Stimulated activated CD4-positive, alpha-beta T cell treated with anti-CD3 and anti-CD28 coated beads, Interleukin-2, amount 100 ng/mL, for 24 hours (primary cell): ENCODE data around the gene NFAT5.
"Not testable (repeated sequence)": the region's sequence is repeated elsewhere in the genome, so short reads cannot be mapped to it uniquely, and the experiment has no call there.

ENCODE experiments used
- DNase-seq, 2 donors: peaks; one replicate each; pipeline ENCODE4 v3.0.0-alpha.2; 2020

Gene NFAT5

DNA sequence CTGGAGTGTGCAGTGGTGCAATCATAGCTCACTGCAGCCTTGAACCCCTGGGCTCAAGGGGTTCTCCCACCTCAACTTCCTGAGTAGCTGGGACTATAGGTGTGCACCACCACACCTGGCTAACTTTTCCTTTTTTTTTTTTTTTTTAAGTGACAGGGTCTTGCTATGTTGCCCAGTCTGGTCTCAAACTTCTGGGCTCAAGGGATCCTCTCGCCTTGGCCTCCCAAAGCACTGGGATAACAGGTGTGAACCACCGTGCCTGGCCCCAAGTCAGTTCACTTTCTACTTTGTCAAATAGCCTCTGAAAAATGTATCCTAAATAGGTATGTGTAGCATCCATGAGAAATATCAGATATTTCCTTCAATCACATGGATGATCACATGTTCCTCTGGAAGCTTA is 9.9 kb upstream of the NFAT5 start:
- DNase-seq: no peak

GRCh38 chr16:69559164-69559563 is 6.6 kb upstream of the NFAT5 start:
- DNase-seq: no peak

DNA sequence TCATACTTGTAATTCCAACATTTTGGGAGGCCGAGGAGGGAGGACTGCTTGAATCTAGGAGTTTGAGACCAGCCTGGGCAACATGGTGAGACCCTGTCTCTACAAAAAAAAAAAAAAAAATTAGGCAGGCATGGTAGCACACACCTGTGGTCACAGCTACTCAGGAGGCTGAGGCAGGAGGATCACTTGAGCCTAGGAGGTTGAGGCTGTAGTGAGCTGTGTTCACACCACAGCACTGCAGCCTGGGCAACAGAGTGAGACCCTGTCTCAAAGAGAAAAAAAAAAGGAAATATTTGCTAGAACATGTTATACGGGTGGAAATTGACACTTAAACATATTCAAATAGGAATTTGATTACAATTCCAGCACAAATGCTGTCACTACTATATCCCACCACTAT is 4.4 kb upstream of the NFAT5 start:
- not testable (repeated sequence) for DNase-seq

DNA sequence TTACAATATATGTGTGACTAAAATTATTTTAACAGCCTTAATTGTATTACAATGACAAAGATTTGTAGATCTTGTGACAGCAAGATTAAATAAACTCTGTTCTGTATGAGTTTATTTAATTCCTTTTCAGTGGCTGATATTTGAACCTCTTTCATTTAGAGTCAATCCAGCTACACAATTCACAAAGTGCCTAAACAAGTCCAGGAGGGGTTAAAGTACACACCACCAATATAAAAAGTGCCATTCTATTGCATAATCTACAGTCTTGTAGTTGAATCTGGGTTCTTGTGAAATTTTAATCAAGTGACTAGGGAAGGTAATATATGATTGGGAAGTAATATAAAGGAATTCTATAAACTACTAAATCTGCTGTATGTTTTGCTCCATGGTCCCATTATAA is 3.9 kb upstream of the NFAT5 start:
- no peak for DNase-seq

- no peak for DNase-seq
Measured at GRCh38 chr16:69562813-69563212, 3.0 kb upstream of the NFAT5 start.

- peak; percentile 52 to 73 for DNase-seq
Measured at GRCh38 chr16:69563605-69564580, 1.9 kb upstream of the NFAT5 start.

- no peak for DNase-seq
Measured at GRCh38 chr16:69564845-69565670, 708 bp upstream of the NFAT5 start.

- DNase-seq: peak; percentile 36 to 44
Measured at GRCh38 chr16:69566240-69566980, 644 bp downstream of the NFAT5 start.

GRCh38 chr16:69566981-69567680 is 1.4 kb downstream of the NFAT5 start:
- DNase-seq: peak in 1 of 2 donors; percentile 34

DNA sequence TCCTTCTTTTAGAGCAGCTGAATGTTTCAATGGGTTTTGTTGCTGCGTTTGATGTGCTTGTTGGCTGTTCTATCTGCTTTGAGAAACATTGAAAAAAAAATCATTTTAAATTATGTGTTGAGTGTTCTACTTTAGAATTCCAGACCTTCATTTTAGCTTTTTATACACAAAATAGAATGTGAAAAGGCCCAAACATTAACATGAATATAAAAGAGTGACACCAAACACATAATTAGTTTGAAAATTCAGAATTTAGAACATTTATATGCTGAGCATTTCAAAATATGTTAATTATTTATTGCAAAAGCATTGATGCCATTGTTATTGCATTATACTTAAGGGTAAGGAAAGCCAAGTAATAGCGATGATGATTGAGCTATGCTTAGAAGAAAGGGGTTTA is 2.9 kb downstream of the NFAT5 start:
- DNase-seq: no peak

- not testable (repeated sequence) for DNase-seq
Measured at GRCh38 chr16:69578771-69579170, 13.0 kb downstream of the NFAT5 start.

DNA sequence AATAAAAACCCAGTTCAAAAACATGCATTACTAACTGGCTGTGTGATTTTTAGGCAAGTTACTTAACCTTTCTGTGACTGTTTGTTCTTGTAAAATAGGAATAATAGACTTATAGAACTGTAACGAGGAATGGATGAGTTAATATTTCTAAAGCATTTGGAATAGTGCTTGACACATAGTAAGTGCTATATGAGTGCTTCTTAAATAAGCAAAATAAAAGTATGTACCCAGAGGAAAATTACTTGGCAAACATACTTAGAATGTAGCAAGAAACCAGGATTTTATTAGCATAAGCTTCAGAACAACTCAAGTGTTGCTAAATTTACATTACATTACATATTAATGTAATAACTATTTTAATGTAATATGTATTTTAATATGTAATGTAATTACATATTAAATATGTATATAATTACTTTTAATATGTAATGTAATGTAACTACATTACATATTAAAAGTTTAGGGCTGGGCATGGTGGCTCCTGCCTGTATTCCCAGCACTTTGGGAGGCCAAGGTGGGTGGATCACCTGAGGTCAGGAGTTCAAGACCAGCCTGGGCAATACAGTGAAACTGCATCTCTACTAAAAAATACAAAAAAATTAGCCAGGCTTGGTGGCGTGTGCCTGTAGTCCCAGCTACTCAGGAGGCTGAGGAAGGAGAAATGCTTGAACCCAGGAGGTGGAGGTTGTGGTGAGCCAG is 14.2 kb downstream of the NFAT5 start:
- DNase-seq: no peak

GRCh38 chr16:69581297-69581696 is 15.5 kb downstream of the NFAT5 start:
- no peak for DNase-seq

DNA sequence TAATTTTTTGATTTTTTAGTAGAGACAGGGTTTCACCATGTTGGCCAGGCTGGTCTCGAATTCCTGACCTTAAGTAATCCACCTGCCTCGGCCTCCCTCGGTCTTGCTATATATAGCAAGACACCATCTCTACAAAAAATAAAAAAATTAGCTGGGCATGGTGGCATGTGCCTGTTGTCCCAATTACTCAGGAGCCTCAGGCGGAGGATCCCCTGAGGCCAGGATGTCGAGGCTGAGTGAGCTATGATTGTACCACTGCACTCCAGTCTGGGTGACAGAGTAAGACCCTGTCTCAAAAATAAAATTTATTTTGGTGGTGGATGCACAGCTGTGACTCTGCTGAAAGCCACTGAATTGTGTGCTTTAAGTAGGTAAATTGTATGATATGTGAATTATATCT is 18.7 kb downstream of the NFAT5 start:
- DNase-seq: not testable (repeated sequence)

DNA sequence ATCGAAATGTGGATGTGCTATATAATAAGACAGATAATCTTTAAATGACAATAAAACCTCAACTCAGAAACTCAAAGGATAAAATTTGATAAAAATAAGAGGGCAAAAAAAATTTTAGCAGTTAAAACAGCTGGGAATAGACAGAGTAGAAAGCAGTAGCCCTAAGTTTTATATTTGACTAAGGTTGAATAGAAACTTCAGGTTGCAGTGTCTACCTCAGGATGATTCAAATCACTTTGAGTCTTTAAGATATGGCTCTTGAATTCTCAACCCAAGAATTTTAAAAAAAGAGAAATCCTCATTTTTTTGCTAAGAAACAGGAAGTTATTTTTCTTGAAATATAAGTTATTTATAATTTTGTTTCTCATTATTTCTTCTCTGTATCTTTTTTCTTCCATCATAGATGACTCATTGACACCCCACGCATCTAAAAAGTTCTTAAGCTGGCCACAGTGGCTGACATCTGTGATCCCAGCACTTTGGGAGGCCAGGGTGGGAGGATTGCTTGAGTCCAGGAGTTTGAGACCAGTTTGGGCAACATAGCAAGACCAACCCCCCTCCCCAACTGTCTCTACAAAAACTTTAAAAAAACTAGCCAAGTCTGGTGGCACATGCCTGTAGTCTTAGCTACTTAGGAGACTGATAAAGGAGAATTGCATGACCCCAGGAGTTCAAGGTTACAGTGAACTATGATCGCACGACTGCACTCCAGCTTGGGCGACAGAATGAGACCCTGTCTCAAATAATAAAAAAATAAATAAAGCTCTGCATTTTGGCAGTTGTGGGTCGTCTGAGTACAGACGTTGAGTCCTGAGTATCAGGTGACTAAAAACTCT is 23.9 kb downstream of the NFAT5 start:
- no peak for DNase-seq

DNA sequence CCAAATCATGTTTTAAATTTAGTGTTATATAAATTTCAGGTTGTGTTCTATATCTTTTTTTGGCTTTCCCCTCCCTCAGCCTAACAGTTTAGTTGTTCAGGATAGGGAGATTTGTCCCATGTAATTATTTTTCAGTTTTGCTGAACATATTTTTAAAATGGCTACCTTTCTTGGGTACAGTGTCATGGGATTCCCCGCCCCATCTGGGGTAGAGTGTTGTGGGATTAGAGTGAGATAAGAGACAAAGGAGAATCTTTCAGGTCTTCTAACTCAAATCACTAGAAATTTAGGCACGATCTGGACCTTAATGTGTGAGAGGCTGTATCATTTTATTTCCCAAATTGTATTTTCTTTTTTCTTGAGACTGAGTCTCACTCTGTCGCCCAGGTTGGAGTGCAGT is 24.8 kb downstream of the NFAT5 start:
- no peak for DNase-seq

DNA sequence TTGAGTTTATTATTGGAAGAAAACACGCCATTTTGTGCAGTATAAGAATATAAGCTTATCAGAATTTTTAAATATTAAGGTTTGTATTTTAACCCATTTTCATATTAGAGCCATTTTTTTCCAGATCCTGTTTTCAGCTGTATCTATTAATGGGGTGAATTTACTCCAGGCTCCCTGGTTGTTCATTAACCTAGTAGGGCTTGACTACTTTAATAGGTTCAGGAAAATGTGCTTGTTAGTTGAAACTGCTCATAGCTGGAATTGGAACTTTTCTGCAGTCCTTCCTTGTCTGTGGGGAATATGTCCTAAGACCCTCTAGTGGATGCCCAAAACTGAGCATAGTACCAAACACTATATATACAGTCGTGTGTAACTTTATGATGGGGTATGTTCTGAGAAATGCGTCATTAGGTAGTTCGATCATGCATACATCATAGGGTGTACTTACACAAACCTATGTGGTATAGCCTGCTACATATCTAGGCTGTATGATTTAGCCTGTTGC is 28.0 kb downstream of the NFAT5 start:
- no peak for DNase-seq

GRCh38 chr16:69595127-69596036 is 29.6 kb downstream of the NFAT5 start:
- DNase-seq: no peak

- DNase-seq: no peak
Measured at GRCh38 chr16:69596801-69597200, 31.0 kb downstream of the NFAT5 start.
